Amniotic stem cell (primary cell): ENCODE measurements around the gene CA9.

Experiments used
- DNase-seq: peaks from one replicate; lab custom pipeline; 2025; lab: John Stamatoyannopoulos, UW

The CA9 gene

GRCh38 chr9:35675732-35676392 lies 2.1 kb downstream of the CA9 start:
- no peak for DNase-seq

GRCh38 chr9:35679091-35679490 lies 5.4 kb downstream of the CA9 start:
- no peak for DNase-seq

GRCh38 chr9:35679766-35680330 lies 6.1 kb downstream of the CA9 start:
- no peak for DNase-seq

- DNase-seq = no peak
Observed at GRCh38 chr9:35680331-35681105, 6.8 kb downstream of the CA9 start.

- DNase-seq = no peak
Observed at GRCh38 chr9:35681341-35682002, 7.7 kb downstream of the CA9 start.

GRCh38 chr9:35682051-35682450 lies 8.3 kb downstream of the CA9 start:
- DNase-seq = no peak

- DNase-seq = no peak
Observed at GRCh38 chr9:35682520-35683315, 9.0 kb downstream of the CA9 start.

- DNase-seq = no peak
Observed at GRCh38 chr9:35683323-35683722, 9.6 kb downstream of the CA9 start.

- no peak for DNase-seq
Observed at GRCh38 chr9:35684921-35685320, 11.2 kb downstream of the CA9 start.

GRCh38 chr9:35685506-35685905 lies 11.8 kb downstream of the CA9 start:
- DNase-seq = no peak

- DNase-seq = no peak
Observed at GRCh38 chr9:35686222-35687203, 12.8 kb downstream of the CA9 start.

GRCh38 chr9:35687306-35687705 lies 13.6 kb downstream of the CA9 start:
- DNase-seq = no peak

- DNase-seq = no peak
Observed at GRCh38 chr9:35687972-35688557, 14.3 kb downstream of the CA9 start.

GRCh38 chr9:35688558-35689541 lies 15.1 kb downstream of the CA9 start:
- no peak for DNase-seq

GRCh38 chr9:35689542-35690293 lies 16.0 kb downstream of the CA9 start, which contains the start of gene TPM2:
TSS of gene TPM2 (minus strand) at chr9:35689925. CDS start at chr9:35689817, 108 bp downstream.
- DNase-seq = peak; percentile 81

- no peak for DNase-seq
Observed at GRCh38 chr9:35690294-35690613, 16.5 kb downstream of the CA9 start.

GRCh38 chr9:35690614-35691333 lies 17.0 kb downstream of the CA9 start:
- DNase-seq = peak; percentile 65

GRCh38 chr9:35691334-35691650 lies 17.6 kb downstream of the CA9 start:
- no peak for DNase-seq
